ENCODE data around the gene PTPRM. TPM values are rescaled to one million over a fixed set of nuclear protein-coding genes. Genes with fewer than 3 reads are reported as not detected.

PTPRM gene
- total RNA-seq, 1 donor from 2014 or later = 133 TPM

- DNase-seq (ENCODE audit: low spot score) = no peak
Observed at GRCh38 chr18:7663366-7664312, 96.5 kb downstream of the PTPRM start.

DNA sequence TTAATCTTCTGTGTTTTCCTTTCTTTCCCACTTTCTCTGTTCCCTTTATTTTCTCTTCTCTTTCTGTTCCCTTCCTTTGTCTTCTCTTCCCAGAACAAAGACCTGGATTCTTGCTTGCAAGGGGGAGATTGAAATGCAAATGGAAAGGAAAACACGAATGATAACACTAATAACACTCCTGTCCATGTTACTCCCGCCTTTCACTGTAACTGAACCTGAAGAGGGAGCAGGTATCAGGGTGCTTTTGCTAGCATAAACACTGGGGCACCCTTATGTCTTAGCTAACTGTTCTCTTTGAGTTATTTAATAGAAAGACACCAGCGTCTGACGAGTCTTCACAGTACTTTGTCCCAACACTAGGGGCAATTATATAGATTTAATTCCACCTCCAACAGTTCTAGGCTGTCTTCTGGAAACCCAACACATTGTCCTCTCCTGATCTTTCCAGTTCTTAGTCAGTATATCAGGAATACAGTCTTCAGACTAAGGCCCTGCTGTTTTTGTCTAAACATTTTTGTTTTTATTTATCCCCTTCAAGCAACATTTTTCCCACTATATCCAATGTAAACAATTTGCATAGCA is 99.2 kb downstream of the PTPRM start:
- no peak for DNase-seq (ENCODE audit: low spot score)

DNA sequence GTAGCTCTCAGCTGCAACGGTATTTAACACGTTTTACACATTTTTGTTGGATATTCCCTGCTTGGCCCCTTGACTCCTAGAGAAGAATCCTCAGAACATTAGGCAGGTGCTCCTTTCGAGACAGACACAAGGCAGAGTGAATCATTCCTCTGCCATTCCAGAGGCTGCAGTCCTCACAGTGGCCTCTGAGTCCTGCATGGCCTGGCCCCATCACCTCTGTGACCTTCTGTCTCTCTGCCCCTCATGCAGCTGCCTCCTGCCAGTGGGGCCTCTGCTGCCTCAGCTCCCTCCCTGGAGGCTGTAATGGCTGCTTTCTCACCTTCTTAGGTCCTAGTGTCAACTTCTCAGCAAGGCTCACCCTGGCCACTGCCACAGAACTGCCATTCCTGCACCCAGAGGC is 101.3 kb downstream of the PTPRM start:
- no peak for DNase-seq (ENCODE audit: low spot score)

DNA sequence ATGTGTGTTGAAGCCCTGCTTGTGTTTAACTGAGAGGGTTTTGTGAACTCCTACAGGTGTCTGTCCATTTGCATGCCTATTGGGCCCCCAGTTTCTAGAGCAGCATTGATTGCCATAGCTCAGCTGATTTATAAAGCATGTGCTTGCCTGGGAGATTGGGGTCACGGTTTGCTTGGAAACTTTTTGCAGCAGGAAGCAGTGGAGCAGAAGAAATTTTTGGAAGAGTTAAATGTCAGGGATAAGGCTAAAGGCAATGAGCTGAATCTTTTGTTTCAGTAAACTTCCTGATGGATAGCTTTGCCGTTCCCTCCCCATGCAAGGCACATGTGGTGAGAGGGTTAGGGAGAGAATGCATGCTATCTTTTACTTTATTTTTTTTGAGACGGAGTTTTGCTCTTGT is 102.2 kb downstream of the PTPRM start:
- DNase-seq (ENCODE audit: low spot score) = no peak

DNA sequence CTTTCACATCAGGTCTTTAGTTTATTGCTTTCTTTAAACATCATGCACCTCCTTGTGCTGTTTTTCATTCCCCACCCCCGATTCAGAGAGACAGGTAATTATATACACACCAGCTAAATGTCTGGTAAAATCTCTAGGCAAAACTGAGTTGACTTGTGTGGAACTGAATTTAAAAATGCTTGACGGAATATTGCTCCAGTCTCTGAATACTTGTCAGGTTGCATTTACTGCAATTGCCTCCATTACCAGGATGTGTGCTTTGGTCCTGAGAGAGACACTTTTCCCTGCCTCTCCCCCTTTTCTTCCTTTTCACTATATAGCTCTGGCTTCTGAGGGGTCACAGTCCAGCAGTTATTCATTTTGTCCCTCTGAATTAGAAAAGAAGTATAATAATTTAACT is 104.0 kb downstream of the PTPRM start:
- DNase-seq (ENCODE audit: low spot score) = no peak

DNA sequence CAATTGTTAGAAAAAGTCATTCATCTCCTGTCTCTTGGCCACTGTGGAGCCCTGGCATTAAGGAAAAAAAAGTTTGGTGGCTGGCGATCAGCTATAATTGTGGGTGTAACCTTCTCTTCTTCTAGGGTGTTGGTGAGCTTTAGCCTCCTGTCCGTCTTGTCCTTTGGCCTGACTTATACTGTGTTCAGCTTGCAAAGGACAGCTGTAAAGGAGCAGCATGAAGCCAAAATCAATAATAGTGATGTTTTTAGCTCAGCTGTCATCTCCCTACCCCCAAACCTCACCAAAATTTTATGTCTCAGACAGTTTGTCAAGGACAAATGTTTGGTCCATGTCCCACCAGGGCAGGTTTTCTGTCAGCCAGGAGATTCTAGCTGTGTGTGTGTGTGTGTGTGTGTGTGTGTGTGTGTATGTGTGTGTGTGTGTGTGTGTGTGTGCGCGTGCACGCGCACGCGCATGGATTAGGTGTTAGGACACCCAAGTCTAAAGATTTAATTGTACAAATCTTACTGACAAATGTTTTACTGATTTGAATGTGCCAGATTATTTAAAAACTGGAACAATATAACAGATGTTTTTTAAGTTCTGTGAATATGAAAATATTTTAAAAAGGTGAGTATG is 109.2 kb downstream of the PTPRM start:
- DNase-seq (ENCODE audit: low spot score) = no peak

DNA sequence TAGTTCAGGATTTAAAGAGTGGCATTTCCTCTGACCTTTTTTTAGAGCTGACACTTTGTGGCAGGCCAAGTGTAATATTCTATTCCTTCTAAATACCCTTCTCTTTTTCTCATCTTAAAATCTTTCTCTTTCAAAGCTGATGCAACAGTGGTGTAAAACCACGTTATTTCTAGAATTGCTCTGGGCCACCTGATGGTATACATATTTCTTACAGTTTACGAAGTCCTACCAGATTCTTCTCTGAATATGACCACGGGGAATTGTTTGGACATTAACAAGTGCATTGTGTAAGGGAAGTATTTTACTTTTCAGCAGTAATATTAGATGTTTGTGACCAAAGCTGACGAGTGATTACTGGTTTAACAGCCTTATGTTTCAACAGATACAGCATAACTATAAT is 109.9 kb downstream of the PTPRM start:
- DNase-seq (ENCODE audit: low spot score) = no peak

DNA sequence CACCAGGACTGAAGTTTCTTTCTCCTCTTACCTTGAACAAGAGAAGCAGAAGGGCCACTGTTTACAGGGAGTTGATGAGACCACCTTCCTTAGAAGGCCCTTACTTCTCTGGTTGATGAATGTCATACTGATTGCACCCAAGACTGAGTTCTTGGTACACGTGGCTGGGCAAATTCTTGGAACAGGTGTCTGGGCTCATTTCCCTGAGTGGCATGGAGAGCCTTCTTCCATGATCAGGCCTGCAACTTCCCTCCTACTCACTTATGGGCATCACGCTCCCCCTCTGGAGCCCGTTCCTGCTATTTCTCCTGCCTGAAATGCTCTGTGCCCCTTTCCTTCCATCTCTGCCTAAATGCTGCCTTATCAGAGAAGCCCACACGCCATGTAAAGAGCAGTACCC is 110.3 kb downstream of the PTPRM start:
- no peak for DNase-seq (ENCODE audit: low spot score)

DNA sequence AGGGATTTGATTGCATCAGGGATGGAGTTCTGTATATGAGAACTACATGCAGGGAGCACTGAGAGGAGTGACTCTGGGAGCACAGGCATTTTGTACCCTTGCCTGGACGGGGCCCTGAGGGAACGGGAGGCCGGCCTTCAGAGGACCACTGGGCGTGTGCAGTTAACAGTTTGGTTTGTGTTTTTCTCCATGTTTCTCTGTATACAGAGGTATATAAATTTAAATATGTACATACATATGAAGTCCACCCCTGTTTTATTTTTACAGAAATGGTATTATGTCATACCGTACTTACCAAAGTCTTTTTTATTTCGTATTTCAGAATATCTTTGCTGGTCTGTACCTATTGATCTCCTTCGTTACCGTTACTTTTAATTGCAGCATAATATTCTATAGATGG is 111.3 kb downstream of the PTPRM start:
- DNase-seq (ENCODE audit: low spot score) = no peak

DNA sequence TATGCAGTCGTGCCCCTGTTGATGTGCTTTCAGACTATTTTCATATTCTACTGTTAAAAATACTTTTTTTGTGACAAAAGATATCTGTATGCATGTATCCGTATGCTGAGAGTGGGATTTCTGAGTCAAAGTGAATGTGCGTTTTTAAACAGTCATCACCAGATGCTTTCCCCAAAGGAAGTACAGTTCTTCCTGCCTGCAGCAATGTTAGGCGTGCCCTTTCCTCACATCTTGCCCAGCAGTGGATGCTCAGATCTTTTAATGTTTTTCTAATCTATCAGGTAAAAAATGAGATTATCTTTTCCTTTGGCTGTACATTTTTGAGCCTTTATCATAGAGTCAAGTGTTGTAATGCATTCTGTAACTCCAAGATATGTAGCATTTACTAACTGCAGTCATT is 111.7 kb downstream of the PTPRM start:
- no peak for DNase-seq (ENCODE audit: low spot score)

- no peak for DNase-seq (ENCODE audit: low spot score)
Observed at GRCh38 chr18:7681298-7681697, 114.2 kb downstream of the PTPRM start.

- no peak for DNase-seq (ENCODE audit: low spot score)
Observed at GRCh38 chr18:7682321-7682720, 115.2 kb downstream of the PTPRM start.

DNA sequence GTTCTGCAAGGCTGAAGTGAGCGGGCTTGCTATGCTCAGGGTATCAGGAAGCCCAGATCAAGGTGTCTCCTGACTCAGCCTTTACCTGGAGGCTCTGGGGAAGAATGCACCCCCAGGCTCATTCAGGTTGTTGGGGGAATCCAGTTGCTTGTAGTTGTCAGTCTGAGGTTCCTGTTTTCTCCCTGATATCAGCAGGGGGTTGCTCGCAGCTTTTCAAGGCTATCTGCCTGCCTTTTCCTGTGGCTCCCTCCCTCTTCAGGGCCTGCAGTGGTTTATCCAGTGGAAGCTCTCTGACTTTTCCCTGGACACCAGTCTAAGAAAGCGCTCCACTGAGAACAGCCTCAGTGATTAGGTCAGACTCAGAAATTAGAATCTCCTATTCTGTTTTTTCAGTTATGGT is 116.6 kb downstream of the PTPRM start:
- no peak for DNase-seq (ENCODE audit: low spot score)

DNA sequence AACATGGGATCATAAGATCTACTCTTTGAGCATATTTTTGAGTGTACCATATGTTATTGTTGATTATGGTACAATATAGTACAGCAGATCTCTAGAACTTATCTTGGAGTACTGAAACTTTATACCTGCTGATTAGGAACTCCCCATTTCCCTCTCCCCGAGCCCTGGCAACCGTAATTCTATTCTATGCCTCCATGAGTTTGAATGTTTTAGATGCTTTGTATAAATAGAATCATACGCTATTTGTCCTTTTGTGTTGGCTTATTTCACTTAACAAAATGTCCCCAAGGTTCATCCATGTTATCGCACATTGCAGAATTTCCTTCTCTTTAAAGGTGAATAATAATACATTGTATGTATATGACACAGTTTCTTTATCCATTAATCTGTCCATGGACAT is 117.2 kb downstream of the PTPRM start:
- no peak for DNase-seq (ENCODE audit: low spot score)

DNA sequence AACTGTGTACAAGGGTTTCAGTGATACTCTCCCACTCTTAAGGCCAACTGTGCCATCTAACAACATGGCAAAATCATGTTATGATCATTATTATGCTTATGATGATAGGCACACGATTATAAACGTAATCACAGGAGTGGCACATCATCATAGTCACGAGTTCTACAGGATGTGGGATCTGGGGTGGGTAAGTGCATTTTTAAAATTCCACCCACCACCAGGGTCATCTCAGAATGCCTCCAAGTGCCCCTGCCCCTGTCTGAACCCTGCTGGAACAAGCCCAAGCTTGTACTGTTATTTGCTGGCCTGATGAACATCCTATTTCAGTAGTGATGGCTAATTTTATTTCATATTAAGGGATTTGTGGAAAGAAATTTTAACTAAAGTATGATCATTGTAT is 117.8 kb downstream of the PTPRM start:
- DNase-seq (ENCODE audit: low spot score) = no peak

DNA sequence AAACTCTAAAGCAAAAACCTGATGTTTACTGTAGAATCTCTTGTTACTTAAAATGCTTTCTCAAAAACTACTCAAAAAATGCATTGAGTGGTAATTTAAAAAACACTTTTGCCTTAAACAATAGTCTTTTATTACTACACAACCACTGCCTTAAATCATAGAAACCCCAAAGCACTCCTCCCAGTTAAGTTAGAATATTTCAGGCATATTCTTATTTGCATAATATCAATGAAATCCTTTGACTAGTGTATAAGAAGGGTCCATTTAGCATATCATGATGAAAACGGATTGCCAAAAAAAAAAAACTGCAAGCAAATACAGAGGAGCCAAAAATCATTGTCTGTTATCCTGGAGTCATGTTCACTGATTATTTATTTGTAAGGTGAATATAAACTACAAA is 119.2 kb downstream of the PTPRM start:
- DNase-seq (ENCODE audit: low spot score) = no peak

GRCh38 chr18:7688580-7688979 is 121.5 kb downstream of the PTPRM start:
- no peak for DNase-seq (ENCODE audit: low spot score)

DNA sequence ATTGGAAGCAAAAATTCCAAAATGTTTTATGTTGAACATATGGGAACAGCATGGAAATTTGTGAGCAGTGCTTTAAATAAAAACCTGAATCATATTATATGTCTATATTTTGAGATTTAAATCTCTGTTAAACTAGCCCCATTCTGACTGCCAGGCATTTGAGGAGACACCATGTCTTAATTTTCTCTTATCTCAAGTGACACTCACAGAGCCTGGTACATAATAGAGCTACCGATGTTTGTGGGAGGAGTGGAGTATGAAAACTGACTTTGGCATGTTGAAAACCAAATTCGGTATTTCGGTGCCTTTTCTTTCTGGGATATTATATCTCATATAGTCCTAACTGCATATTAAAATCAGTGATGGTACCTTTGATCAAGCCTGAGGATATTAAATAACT is 124.1 kb downstream of the PTPRM start:
- DNase-seq (ENCODE audit: low spot score) = no peak

- DNase-seq (ENCODE audit: low spot score) = no peak
Observed at GRCh38 chr18:7696780-7697179, 129.7 kb downstream of the PTPRM start.

GRCh38 chr18:7697306-7697705 is 130.2 kb downstream of the PTPRM start:
- DNase-seq (ENCODE audit: low spot score) = no peak

GRCh38 chr18:7711495-7711894 is 144.4 kb downstream of the PTPRM start:
- no peak for DNase-seq (ENCODE audit: low spot score)

DNA sequence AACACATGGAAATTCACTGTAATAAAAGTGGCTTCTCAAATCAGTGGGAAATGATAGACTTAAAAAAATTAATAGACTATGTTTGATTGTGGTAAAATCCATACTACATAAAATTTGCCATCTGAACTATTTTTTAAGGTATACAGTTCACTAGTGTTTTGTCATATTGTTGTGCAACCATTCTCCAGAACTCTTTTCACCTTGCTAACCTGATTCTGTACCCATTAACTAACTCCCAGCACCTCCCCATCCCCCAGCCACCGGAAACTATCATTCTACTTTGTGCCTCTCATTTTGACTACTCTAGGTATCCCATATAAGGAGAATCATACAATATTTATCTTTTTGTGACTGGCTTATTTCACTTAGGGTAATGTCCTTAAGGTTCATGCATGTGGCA is 153.3 kb downstream of the PTPRM start:
- no peak for DNase-seq (ENCODE audit: low spot score)

GRCh38 chr18:7721532-7721931 is 154.4 kb downstream of the PTPRM start:
- no peak for DNase-seq (ENCODE audit: low spot score)
